Measurements from ENCODE around the gene MSH2.

GRCh38 chr2:47373747-47374146, 29.2 kb upstream of the MSH2 start:
- TF ChIP-seq POLR2A (IDR thresholded peaks at IDR 0.05), result no peak
- TF ChIP-seq, protein P1, sequence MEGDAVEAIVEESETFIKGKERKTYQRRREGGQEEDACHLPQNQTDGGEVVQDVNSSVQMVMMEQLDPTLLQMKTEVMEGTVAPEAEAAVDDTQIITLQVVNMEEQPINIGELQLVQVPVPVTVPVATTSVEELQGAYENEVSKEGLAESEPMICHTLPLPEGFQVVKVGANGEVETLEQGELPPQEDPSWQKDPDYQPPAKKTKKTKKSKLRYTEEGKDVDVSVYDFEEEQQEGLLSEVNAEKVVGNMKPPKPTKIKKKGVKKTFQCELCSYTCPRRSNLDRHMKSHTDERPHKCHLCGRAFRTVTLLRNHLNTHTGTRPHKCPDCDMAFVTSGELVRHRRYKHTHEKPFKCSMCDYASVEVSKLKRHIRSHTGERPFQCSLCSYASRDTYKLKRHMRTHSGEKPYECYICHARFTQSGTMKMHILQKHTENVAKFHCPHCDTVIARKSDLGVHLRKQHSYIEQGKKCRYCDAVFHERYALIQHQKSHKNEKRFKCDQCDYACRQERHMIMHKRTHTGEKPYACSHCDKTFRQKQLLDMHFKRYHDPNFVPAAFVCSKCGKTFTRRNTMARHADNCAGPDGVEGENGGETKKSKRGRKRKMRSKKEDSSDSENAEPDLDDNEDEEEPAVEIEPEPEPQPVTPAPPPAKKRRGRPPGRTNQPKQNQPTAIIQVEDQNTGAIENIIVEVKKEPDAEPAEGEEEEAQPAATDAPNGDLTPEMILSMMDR (IDR thresholded peaks at IDR 0.05), result peak in 5 of 12 donors; percentile 8 to 23 (median 19)
